Hypothalamus (tissue), 51 donors: Measurements from ENCODE around the gene ZNF468.
"Not testable (repeated sequence)": the region's sequence is repeated elsewhere in the genome, so short reads cannot be mapped to it uniquely, and the experiment has no call there.

Experiments used
- DNase-seq, 51 donors: peaks; one replicate each; lab custom pipeline; 2025; lab: John Stamatoyannopoulos, UW

The ZNF468 gene

GRCh38 chr19:52857378-52858191 lies at the start of gene ZNF468:
ZNF468 (minus strand) TSS chr19:52857619; CDS start chr19:52854272, 3,347 bp downstream.
- peak in 48 of 51 donors; percentile 13 to 90 (median 60) for DNase-seq

- DNase-seq, result not testable (repeated sequence)
These were observed 46.8 kb upstream of the ZNF468 start for GRCh38 chr19:52904052-52904780.

- DNase-seq, result no peak
These were observed 44.4 kb upstream of the ZNF468 start for GRCh38 chr19:52901842-52902241.

GRCh38 chr19:52898596-52898995 lies 41.2 kb upstream of the ZNF468 start:
- DNase-seq, result not testable (repeated sequence)

GRCh38 chr19:52898101-52898500 lies 40.7 kb upstream of the ZNF468 start:
- DNase-seq, result peak in 8 of 51 donors; percentile 1 to 42 (median 6)

- DNase-seq, result peak; percentile 67 to 98 (median 92)
These were observed 39.9 kb upstream of the ZNF468 start, which contains the start of gene ZNF320 for GRCh38 chr19:52897138-52897935. ZNF320 (minus strand) TSS chr19:52897635; CDS start chr19:52890255, 7,380 bp downstream.

GRCh38 chr19:52896431-52897137 lies 39.2 kb upstream of the ZNF468 start:
- DNase-seq, result peak in 9 of 51 donors; percentile 4 to 46 (median 14)

- no peak for DNase-seq
These were observed 33.9 kb upstream of the ZNF468 start for GRCh38 chr19:52891336-52891735.

- no peak for DNase-seq
These were observed 32.5 kb upstream of the ZNF468 start for GRCh38 chr19:52889931-52890330.

GRCh38 chr19:52889076-52889475 lies 31.7 kb upstream of the ZNF468 start:
- DNase-seq, result no peak

GRCh38 chr19:52880895-52881389 lies 23.5 kb upstream of the ZNF468 start:
- DNase-seq, result no peak

- DNase-seq, result not testable (repeated sequence)
These were observed 15.6 kb upstream of the ZNF468 start for GRCh38 chr19:52872996-52873395.

- DNase-seq, result no peak
These were observed 14.0 kb upstream of the ZNF468 start for GRCh38 chr19:52871466-52871865.

GRCh38 chr19:52868031-52868430 lies 10.6 kb upstream of the ZNF468 start:
- DNase-seq, result not testable (repeated sequence)

GRCh38 chr19:52856540-52857377 lies 660 bp downstream of the ZNF468 start:
- DNase-seq, result peak in 4 of 51 donors; percentile 1 to 38 (median 12)

GRCh38 chr19:52847352-52847751 lies 10.1 kb downstream of the ZNF468 start:
- DNase-seq, result not testable (repeated sequence)

GRCh38 chr19:52840825-52841465 lies 16.5 kb downstream of the ZNF468 start:
- DNase-seq, result not testable (repeated sequence)

- not testable (repeated sequence) for DNase-seq
These were observed 23.1 kb downstream of the ZNF468 start for GRCh38 chr19:52834289-52834688.
